Measurements from ENCODE around the gene ZNF407. TPM values are rescaled to one million over a fixed set of nuclear protein-coding genes. Genes with fewer than 3 reads are reported as not detected.

Gene ZNF407
- total RNA-seq, 6 experiments from 2014 or later: 4.3 to 8.0 (median 5.7) TPM

DNA sequence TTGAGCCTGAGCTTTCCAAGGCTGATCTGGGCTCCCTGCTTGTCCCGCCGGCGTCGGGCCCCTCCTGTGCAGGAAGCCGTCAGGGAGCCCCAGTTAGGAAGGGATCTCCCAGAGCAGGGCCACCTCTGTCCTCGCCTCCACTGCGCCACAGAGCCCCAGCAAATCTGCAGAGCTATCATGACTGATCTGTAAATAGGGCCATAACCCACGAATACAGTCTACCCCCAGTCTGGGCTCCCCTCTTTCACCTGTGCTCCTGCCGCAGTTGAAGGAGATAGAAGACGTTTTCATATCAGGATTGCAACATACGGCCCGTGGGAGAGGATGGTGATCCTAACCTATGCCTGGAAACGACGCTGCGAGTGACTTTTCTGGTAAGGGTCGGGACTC, 472.6 kb downstream of the ZNF407 start:
- H3K4me1 ChIP-seq: no peaks in the 10 kb centered on the region
- H3K27me3 ChIP-seq: no peaks in the 10 kb centered on the region
- H3K27ac ChIP-seq: peak overlapping the region; percentile 31 to 54 (median 40)
- WGBS (ENCODE audit: insufficient coverage, low coverage, low lambda C conversion rate, missing lambda C conversion rate): 78% methylated on average over 8 of the region's 16 CpGs
- TF ChIP-seq, protein P1, sequence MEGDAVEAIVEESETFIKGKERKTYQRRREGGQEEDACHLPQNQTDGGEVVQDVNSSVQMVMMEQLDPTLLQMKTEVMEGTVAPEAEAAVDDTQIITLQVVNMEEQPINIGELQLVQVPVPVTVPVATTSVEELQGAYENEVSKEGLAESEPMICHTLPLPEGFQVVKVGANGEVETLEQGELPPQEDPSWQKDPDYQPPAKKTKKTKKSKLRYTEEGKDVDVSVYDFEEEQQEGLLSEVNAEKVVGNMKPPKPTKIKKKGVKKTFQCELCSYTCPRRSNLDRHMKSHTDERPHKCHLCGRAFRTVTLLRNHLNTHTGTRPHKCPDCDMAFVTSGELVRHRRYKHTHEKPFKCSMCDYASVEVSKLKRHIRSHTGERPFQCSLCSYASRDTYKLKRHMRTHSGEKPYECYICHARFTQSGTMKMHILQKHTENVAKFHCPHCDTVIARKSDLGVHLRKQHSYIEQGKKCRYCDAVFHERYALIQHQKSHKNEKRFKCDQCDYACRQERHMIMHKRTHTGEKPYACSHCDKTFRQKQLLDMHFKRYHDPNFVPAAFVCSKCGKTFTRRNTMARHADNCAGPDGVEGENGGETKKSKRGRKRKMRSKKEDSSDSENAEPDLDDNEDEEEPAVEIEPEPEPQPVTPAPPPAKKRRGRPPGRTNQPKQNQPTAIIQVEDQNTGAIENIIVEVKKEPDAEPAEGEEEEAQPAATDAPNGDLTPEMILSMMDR (IDR thresholded peaks at IDR 0.05): no peak
- TF ChIP-seq POLR2A (IDR thresholded peaks at IDR 0.05): no peak
- no peak overlapping the region for H3K4me3 ChIP-seq
- intact Hi-C loops (cut with DNase I): no loop called here
- no peak for ATAC-seq
- no peak for DNase-seq
- H3K9me3 ChIP-seq: no peaks in the 10 kb centered on the region
- no peaks in the 10 kb centered on the region for H3K36me3 ChIP-seq

DNA sequence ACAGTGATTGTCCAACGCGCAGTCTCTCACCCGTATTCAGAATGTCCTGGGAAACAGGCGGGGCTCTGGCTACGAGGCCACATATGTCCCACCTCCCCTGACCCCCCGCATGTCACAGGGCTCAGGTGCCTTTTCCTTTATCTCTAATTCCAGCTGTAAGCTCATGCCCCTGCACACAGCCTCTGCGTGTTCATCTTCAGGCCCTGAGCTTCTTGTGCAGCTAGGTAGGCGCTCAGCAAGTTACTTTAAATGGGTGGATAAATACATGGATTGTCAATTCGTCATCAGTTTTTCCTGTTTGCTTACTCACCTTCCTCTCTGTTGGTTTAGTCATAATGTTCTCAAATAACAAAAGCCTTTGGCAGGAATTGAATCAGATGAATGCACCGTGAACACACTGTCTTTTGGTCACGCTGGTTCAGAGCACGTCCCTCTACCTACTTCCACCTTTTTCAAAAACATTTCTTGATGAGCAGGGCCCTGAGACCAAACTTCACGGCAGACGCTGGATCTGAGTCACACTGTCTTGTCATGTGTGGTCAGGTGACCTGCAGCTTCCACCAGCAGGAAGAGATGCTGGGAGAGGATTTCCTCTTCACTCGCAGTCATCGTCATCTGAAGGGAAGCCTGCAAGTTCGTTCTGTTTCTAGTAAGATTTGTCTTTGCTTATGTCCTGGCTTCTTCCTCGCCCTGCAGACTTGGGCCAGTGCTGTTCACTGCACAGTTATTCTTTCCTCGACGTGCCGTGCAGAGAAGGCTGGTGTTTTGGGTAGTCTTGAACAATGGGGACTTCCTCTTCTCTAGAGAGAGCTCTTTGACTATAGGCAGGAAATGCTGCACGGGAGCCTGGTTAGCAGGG, 473.2 kb downstream of the ZNF407 start:
- ATAC-seq (peak; percentile 58 to 74 (median 71)), DNase-seq (no peak)
- TF ChIP-seq, protein P1 (IDR thresholded peaks at IDR 0.05): no peak
- no peak for TF ChIP-seq POLR2A (IDR thresholded peaks at IDR 0.05)
- Histone ChIP-seq H3K27ac (peak overlapping the region; percentile 31 to 54 (median 40)), H3K9me3 (no peaks in the 10 kb centered on the region), H3K27me3 (no peaks in the 10 kb centered on the region), H3K4me1 (no peaks in the 10 kb centered on the region), H3K4me3 (no peak overlapping the region), H3K36me3 (no peaks in the 10 kb centered on the region)
- WGBS (ENCODE audit: insufficient coverage, low coverage, low lambda C conversion rate, missing lambda C conversion rate): 33% methylated on average over 17 of the region's 22 CpGs
- intact Hi-C loops (cut with DNase I): no loop called here

DNA sequence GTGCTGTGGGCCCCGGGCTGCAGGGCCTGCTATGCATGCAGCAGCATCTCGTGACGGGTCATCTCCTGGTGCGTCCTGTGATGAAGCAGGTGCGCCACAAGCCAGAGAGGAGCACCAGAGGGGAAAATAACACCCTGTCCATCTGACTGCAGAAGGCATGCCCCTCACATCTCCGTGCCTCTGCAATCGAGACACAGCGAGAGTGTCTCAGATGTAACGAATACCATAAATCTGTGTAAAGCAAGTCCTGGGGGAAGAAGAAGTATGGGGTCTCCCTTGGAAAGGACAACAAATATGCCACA, 473.8 kb downstream of the ZNF407 start:
- DNase-seq: no peak
- Histone ChIP-seq H3K9me3 (no peaks in the 10 kb centered on the region), H3K27me3 (no peaks in the 10 kb centered on the region), H3K4me3 (no peak overlapping the region), H3K27ac (peak overlapping the region in 1 of 3 donors; percentile 54), H3K4me1 (no peaks in the 10 kb centered on the region), H3K36me3 (no peaks in the 10 kb centered on the region)
- intact Hi-C loops (cut with DNase I): no loop called here
- WGBS (ENCODE audit: insufficient coverage, low coverage, low lambda C conversion rate, missing lambda C conversion rate): 56% methylated on average over 3 of the region's 9 CpGs
- no peak for ATAC-seq
- TF ChIP-seq POLR2A (IDR thresholded peaks at IDR 0.05): no peak
- TF ChIP-seq, protein P1 (IDR thresholded peaks at IDR 0.05): no peak

DNA sequence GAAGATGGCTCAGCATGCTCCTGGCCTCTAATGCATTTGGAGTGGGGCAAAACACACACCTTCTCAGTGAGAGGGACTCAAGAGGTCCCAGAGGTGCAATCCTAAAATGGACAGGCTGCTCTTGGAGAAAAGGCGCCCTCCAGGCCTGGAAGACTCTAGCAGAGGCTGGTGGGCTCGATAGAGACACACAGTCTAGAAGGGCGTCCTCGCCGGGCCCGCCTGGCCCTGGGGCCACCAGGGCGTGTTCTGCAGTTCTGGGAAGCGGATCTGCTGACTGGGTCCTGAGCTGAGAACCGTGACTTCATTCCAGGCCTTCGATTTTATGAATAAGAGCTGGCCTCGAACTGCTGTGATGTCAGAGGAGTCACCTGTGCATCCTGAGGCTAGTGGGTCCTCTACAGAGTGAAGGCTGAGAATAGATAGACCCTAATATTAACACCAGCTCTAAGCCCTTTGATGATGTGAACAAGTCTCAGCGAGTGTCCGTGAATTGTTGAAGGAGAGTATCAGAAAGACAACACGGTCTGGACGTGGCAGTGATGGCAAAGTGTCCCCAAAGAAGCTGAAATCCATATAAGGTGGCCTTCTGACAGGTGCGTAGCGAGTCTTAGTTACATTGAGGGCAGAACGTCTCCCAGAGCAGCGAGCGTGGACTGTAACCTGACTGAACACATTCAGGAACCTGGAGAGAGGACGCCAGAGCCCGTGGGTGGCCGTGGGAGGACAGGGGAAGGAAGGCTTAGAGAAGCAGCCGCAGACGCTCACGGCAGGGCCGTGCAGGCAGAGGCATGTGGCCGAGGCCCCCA, 474.4 kb downstream of the ZNF407 start:
- DNase-seq: no peak
- no peak overlapping the region for H3K4me3 ChIP-seq
- intact Hi-C loops (cut with DNase I): no loop called here
- H3K27me3 ChIP-seq: no peaks in the 10 kb centered on the region
- no peaks in the 10 kb centered on the region for H3K36me3 ChIP-seq
- WGBS (ENCODE audit: insufficient coverage, low coverage, low lambda C conversion rate, missing lambda C conversion rate): 92% methylated on average over 2 of the region's 28 CpGs
- TF ChIP-seq, protein P1 (IDR thresholded peaks at IDR 0.05): no peak
- no peak for TF ChIP-seq POLR2A (IDR thresholded peaks at IDR 0.05)
- H3K4me1 ChIP-seq: no peaks in the 10 kb centered on the region
- H3K9me3 ChIP-seq: no peaks in the 10 kb centered on the region
- no peak for ATAC-seq
- H3K27ac ChIP-seq: no peak overlapping the region
